ENCODE results near the gene ECE1.

DNA sequence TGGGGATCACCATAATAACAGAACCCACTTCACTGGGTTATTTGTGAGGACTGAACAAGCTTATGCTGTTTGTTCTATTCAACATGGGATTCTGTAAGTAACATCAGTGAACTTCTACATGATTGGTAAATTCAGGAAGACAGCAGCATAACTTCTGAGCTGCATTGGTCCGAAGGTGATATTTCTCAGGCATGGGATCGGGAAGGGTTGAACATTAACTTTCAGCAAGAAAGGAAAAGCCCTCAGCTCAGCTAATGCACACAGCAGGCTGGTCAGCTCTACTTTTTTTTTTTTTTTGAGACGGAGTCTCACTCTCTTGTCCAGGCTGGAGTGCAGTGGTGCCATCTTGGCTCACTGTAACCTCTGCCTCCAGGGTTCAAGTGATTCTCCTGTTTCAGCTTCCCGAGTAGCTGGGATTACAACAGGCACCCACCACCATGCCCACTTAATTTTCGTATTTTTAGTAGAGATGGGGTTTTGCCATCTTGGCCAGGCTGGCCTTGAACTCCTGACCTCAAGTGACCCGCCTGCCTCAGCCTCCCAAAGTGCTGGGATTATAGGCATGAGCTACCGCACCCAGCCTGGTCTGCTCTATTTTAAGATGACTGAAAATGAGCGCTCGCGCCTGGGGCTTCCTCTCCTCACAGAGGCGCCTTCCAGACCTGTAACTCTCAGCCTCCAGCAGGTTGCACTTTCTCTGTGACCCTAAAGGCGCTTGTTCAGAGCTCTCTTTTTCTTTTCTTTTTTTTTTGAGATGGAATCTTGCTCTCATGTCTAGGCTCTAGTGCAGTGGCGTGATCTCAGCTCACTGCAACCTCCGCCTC, 42.2 kb downstream of the ECE1 start:
- TF ChIP-seq, protein P1, sequence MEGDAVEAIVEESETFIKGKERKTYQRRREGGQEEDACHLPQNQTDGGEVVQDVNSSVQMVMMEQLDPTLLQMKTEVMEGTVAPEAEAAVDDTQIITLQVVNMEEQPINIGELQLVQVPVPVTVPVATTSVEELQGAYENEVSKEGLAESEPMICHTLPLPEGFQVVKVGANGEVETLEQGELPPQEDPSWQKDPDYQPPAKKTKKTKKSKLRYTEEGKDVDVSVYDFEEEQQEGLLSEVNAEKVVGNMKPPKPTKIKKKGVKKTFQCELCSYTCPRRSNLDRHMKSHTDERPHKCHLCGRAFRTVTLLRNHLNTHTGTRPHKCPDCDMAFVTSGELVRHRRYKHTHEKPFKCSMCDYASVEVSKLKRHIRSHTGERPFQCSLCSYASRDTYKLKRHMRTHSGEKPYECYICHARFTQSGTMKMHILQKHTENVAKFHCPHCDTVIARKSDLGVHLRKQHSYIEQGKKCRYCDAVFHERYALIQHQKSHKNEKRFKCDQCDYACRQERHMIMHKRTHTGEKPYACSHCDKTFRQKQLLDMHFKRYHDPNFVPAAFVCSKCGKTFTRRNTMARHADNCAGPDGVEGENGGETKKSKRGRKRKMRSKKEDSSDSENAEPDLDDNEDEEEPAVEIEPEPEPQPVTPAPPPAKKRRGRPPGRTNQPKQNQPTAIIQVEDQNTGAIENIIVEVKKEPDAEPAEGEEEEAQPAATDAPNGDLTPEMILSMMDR (IDR thresholded peaks at IDR 0.05) = no peak
- no peak for TF ChIP-seq POLR2A (IDR thresholded peaks at IDR 0.05)
